Colonic mucosa (tissue), 4 donors: Measurements from ENCODE around the gene NEK5. TPM values are rescaled to one million over a fixed set of nuclear protein-coding genes. Genes with fewer than 3 reads are reported as not detected.

Source experiments
- DNase-seq: peaks from one replicate; pipeline ENCODE4 v3.0.0-alpha.2; 2020
- H3K27ac ChIP-seq: fragments of 200-600 bp; one replicate; pipeline ENCODE4 v1.8.0; 2021
- H3K27me3 ChIP-seq: fragments of 200-600 bp; one replicate; pipeline ENCODE4 v1.8.0; 2021
- H3K36me3 ChIP-seq: fragments of 200-600 bp; one replicate; pipeline ENCODE4 v1.8.0; 2021
- H3K4me1 ChIP-seq: fragments of 200-600 bp; one replicate; pipeline ENCODE4 v1.8.0; 2021; ENCODE audit warnings: mild to moderate bottlenecking
- H3K4me3 ChIP-seq: fragments of 200-600 bp; one replicate; pipeline ENCODE4 v1.8.0; 2021
- H3K9ac ChIP-seq, 2 donors: one replicate each; pipeline ENCODE4 v1.7.0; 2013; ENCODE audit warnings: control low read depth in 2 of 2, low read depth in 2 of 2, low read length in 2 of 2
- H3K9me3 ChIP-seq: fragments of 200-600 bp; one replicate; pipeline ENCODE4 v1.8.0; 2021
- CTCF ChIP-seq: fragments of 200-600 bp; IDR thresholded peaks from one replicate; pipeline ENCODE4 v1.8.0; 2022; ENCODE audit warnings: antibody characterized with exemption, mild to moderate bottlenecking
- intact Hi-C: fragments of 100-400 bp; cut with DNase I; formaldehyde crosslinking; loops from one replicate; pipeline ENCODE4 v1.14.1; 2022
- total RNA-seq, 2 donors: library from RNA; stranded (reverse); fragmentation: NEBNext Ultra II Directional in 1 of 2; extraction: Animal tissue kit (Norgen Biotek cat#: 25700) in 1 of 2; gene quantifications; one replicate each; pipeline ENCODE4 v1.2.1, GENCODE V29; 2021
- donor health status: healthy.
- donor health status: DM: no; HTN: no; CAD: no.
- donor health status: DM: no; HTN: no; CAD: no.

The NEK5 gene
- total RNA-seq, 2 donors from 2014 or later, result 0.24 to 0.25 TPM

- no peak for DNase-seq
- no peaks in the 10 kb centered on the region for H3K27me3 ChIP-seq
- intact Hi-C loops, result no loop called here
- H3K36me3 ChIP-seq, result no peaks in the 10 kb centered on the region
- no peaks in the 10 kb centered on the region for H3K4me1 ChIP-seq
- TF ChIP-seq CTCF, result no peak
- no peak overlapping the region for H3K27ac ChIP-seq
- H3K4me3 ChIP-seq, result no peak overlapping the region
- no peaks in the 10 kb centered on the region for H3K9me3 ChIP-seq
- H3K9ac ChIP-seq, result no peak overlapping the region
Observed at GRCh38 chr13:52147225-52147624, 18.4 kb upstream of the NEK5 start.

- Histone ChIP-seq H3K27ac (no peak overlapping the region), H3K9ac (no peak overlapping the region), H3K4me3 (no peak overlapping the region), H3K9me3 (no peaks in the 10 kb centered on the region), H3K36me3 (no peaks in the 10 kb centered on the region), H3K27me3 (no peaks in the 10 kb centered on the region), H3K4me1 (no peaks in the 10 kb centered on the region)
- DNase-seq, result no peak
- intact Hi-C loops, result no loop called here
- TF ChIP-seq CTCF, result no peak
Observed at GRCh38 chr13:52141299-52141698, 12.4 kb upstream of the NEK5 start.

DNA sequence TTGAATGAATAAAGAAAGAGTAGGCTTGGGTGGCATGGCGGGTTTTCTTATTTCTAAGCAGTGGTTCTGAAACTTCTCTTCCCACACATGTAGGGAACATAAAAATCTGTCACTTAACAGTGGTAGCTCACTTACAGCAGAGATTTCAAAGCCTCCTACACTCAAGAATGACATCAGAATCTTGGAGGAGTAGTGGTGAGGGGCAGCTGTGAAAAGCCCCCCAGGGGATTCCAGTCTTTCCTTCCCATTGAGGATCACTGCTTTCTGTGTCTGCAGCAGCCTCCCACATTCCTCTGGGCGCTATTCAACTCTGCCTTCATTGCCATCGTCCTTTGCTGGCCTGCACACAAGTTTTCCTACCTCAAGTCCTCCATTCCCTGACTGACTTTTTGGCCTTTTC, 8.6 kb upstream of the NEK5 start:
- Histone ChIP-seq H3K27ac (no peak overlapping the region), H3K36me3 (no peaks in the 10 kb centered on the region), H3K4me1 (no peaks in the 10 kb centered on the region), H3K27me3 (no peaks in the 10 kb centered on the region), H3K4me3 (no peak overlapping the region), H3K9me3 (no peaks in the 10 kb centered on the region), H3K9ac (no peak overlapping the region)
- no peak for DNase-seq
- TF ChIP-seq CTCF, result no peak
- intact Hi-C loops, result loop anchor here (10.0 kb wide), 1 partner anchor 57 kb away; no protein-coding TSS in a partner anchor

DNA sequence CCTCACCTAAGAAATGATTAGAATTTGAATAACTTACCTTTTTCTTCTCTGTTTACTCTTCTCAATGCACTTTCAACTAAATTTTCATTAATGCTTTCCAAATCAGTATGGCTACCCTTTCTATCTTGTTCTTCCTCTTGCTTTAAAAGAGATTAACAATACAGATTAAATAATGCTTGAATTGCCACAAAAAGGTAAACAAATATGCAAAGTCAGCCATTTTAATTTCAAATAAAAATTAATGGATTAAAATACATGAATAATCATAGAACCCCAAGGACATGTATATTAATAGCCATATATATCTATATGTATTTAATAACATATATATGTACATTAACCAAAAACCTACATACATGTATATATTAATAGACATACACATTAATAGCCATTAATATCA, 7.9 kb upstream of the NEK5 start:
- no peak for TF ChIP-seq CTCF
- H3K36me3 ChIP-seq, result peaks cover 4% of the 10 kb centered on the region
- intact Hi-C loops, result loop anchor here (10.0 kb wide), 1 partner anchor 58 kb away; no protein-coding TSS in a partner anchor

GRCh38 chr13:52130641-52131040, 1.8 kb upstream of the NEK5 start:
- TF ChIP-seq CTCF, result no peak
- intact Hi-C loops, result loop anchor here (10.0 kb wide), 1 partner anchor 64 kb away; no protein-coding TSS in a partner anchor
- H3K27me3 ChIP-seq, result no peaks in the 10 kb centered on the region

More for the DNA sequence above, 7.9 kb upstream of the NEK5 start:
- H3K9me3 ChIP-seq, result no peaks in the 10 kb centered on the region
- DNase-seq, result no peak
- no peaks in the 10 kb centered on the region for H3K4me1 ChIP-seq
- no peaks in the 10 kb centered on the region for H3K27me3 ChIP-seq
- H3K9ac ChIP-seq, result no peak overlapping the region
- no peak overlapping the region for H3K4me3 ChIP-seq
- H3K27ac ChIP-seq, result no peak overlapping the region

More at GRCh38 chr13:52130641-52131040, 1.8 kb upstream of the NEK5 start:
- H3K27ac ChIP-seq, result no peak overlapping the region
- no peak overlapping the region for H3K9ac ChIP-seq
- H3K36me3 ChIP-seq, result peaks cover 6% of the 10 kb centered on the region
- H3K4me1 ChIP-seq, result no peaks in the 10 kb centered on the region
- no peaks in the 10 kb centered on the region for H3K9me3 ChIP-seq
- no peak overlapping the region for H3K4me3 ChIP-seq
- no peak for DNase-seq
